T-helper 2 cell treated with Interferon-gamma antibody and Interleukin-4, amounts not matched to agents 100 ng/mL and 5 ng/mL, for 36 hours (primary cell): ENCODE data around the gene OTULIN. TPM values are rescaled to one million over a fixed set of nuclear protein-coding genes. Genes with fewer than 3 reads are reported as not detected.

Experiments used
- intact Hi-C: fragments of 100-400 bp; cut with micrococcal nuclease; formaldehyde crosslinking; loops from one replicate; pipeline ENCODE4 v1.15.1; 2023
- total RNA-seq: library from RNA; stranded (reverse); gene quantifications from 2 replicates; pipeline ENCODE4 v1.2.3, GENCODE V29; 2022

The OTULIN gene
- total RNA-seq, 1 donor from 2014 or later: 62.6 TPM

DNA sequence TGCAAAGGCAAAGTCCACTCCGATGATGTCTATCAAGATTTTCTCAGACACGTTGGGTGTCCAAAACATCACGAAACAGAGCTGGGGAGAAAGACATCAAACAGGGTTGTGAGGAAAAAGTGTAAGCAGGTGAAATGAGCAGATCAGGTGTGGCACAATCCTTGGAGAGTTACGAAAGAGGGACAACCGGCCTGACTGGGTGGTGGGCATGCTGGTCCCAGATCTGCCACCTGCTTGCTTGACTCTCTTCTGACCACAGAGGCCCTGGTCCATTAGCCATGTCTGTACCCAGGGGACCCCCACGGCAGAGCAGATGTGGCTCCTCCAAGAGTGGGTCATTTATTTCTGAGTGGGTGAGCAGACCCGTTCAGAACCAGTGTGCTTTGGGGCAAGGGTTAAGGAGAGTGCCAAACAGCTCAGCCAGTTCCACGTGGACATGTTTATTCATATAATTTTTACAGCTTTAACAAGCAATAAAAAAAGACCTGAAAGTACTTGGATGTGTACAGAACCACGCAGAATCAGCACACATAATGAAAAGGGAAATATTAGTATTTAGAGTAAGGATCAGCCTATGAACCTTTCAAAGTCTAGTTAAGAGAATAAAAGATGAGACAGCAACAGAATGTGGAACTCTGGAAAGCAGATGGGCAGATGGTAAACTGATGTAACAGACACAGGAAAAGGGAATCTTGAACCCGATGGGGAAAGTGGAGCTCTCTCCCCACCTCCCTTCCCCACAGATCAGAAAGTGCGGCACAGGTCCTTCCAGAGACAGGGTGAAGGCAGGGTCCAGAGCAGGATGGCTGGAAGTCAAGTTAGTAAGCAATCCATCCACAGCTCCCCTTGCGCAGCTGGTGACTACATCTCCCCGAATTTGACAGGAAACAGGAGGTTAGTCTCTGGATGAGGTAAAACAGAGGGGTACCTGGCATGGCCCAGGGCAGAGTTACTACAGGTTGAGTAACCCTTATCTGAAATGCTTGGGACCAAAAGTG is 52.5 kb downstream of the OTULIN start:
- intact Hi-C loops: no loop called here

DNA sequence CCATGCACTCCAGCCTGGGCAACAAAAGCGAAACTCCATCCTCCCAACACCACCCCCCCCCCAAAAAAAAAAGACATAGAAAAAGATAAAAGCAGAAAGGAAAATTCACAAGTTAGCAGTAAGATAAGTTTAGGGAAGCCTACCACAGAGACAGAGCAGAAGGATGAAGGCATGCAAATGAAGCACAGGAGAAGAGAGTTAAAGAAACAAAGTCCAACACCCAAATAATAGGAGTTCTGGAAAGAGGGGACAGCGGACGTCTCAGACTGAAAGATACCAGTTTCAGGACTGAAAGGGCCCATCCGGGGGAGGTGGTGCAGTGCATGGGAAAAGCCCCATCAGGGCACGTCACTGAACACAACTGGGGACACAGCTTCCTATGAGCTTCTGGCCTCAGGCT is 54.3 kb downstream of the OTULIN start:
- intact Hi-C loops: no loop called here

DNA sequence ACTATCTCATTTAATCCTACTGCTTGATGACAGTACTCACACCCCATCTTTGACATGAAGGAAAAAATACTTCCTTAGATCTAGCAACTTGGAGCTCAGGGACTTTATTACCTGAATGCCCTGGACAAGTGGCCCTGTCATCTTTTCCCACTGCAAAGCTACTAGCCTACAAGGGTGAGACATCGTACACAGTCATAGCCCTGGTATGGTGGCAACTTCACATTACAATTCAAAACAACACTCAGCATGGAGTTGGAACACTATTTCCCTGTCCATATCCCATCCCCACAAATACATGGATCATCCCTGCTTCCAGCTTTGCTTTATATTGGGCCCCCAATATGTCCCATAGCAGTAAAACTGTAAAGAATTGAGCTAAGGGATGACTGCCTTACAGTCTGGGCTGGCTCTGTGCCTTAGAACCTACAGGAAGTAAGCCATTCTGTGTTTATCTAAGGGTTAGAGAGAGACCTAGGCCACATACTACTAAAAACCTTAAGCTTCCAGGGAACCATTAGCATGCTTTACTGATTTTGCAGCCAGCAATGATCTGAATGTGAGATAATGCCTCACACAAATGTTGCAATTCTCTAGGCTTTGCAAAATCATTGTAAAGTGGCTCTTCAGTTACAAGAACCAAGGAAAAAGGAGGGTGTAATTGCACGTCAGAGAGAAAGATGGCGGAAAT is 55.9 kb downstream of the OTULIN start:
- intact Hi-C loops: no loop called here

- intact Hi-C loops: no loop called here
Observed at GRCh38 chr5:14721990-14722656, 57.6 kb downstream of the OTULIN start.

DNA sequence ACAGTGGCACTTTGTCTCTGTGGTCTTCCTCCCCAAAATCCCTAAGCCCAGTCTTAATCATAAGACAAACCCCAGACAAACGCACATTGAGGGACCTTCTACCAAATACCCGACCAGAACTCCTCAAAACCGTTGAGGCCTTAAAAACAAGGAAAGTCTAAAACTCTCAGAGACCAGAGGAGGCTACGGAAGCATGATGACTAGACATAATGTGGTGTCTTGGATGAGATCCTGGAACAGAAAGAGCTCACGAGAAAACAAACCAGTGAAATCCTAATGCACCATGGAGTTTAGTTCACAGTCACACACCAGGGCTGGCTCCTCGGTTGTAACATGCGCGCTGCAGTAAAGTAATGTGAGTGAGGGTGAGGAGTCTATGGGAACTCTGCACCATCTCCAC is 58.4 kb downstream of the OTULIN start:
- intact Hi-C loops: no loop called here

DNA sequence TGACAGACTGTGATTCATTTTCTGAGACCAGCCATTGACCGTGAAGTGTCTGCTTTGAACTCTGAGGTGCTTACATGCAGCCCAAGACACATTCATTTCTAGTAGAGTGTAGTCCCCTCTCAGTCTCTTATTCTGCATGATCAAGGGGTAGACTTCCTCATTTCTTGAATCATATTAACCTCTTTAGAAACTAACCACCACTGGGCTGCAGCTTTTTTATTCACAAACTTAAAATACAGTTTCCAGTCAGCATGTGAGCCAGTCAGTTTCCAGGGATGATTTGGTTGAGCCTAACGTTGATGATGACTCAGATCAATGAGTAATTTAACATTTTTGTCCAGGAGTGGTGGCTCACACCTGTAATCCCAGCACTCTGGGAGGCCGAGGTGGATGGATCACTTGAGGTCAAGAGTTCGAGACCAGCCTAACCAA is 59.2 kb downstream of the OTULIN start:
- intact Hi-C loops: no loop called here

DNA sequence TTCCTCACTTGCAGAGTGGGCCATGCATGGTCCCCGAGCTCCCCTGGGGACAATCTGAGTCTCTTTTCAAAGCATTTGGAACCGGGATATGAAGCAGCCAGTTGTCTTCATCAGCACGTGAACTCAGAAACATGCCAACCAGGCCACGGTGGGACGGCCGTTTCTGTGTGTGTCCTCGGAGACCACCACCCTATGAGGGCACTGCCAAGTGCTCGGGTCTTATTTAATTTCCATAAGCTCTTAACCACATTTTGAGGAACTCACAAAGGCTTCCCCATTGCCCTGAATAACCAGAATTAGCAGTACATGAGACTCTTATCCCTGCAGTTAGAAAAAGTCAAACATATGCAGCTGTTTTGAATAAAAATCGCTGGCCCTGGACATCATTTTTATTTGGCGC is 60.1 kb downstream of the OTULIN start:
- intact Hi-C loops: loop anchor here (5.0 kb wide), 1 partner anchor 37 kb away; no protein-coding TSS in a partner anchor

GRCh38 chr5:14726066-14726838 is 61.7 kb downstream of the OTULIN start:
- intact Hi-C loops: loop anchor here (2.0 to 5.0 kb wide), 2 partner anchors 39 to 221 kb away; no protein-coding TSS in a partner anchor

DNA sequence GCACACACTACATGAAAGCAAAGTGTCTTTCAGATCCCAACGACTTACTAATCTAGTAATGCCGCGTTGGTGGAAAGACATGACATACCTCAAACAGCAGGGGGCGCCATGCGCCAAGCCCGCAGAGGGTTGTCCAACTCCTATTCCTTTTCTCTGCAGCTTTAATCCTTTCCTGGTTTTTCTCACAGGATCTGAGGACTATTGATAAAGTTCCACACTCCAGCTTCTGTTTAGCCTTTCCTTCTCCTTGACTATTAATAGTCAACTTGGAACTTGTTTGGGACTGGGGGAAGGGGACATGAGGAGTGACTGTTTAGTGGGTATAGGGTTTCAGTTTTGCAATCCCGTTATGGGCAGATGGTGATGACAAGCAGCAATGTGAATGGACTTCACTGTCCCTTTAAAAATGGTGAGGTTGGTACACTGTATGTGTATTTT is 62.9 kb downstream of the OTULIN start:
- intact Hi-C loops: loop anchor here (1.0 to 5.0 kb wide), 4 partner anchors 40 to 276 kb away; no protein-coding TSS in a partner anchor

DNA sequence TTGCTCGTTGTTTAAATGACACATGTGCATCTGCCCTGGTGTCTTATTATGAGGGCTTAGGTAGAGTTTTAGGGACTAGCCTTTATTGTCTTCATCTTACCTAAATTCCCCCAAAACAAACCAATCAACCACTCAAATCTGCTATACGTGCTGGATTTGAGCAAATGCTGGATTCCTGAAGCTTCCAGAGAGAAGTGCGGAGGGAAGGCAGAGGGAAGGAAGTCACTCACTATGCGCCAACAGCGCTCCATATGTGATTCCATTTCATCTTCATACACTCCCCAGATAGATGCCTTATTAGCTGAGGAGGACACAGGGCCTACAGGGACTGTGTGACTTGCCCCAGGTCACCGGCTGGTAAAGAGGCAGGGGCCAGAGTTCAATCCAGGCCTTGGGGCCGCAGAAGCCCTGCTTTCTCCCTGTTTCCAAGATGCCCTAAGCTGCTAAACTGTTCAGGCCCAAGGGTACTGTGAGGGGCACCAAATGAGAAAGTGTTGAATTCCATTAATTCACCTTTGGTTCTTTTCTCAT is 63.5 kb downstream of the OTULIN start:
- intact Hi-C loops: loop anchor here (1.0 to 5.0 kb wide), 4 partner anchors 41 to 275 kb away; no protein-coding TSS in a partner anchor

DNA sequence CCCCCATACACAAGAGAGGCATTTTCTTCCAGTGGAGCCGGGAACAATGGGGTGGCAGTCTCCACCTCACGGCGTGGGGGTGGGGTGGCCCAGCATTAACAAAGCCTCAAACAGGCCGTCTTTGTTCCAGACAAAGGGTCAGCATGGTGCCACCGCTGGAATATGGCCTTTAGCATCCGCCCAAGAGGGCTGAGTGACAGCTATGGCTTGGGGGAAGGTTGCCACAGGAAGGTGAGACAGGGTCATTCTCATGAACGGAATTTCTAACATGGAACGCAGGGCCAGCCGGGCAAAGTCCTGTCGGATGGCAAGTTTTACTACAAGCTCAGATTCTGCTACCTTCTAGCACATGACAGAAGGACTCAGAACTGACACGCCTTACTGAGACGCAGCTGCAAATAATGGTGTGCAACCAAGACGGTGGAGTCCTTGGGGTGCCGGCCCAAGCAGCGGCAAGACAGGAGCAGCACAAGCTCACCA is 64.0 kb downstream of the OTULIN start:
- intact Hi-C loops: loop anchor here (5.0 kb wide), 1 partner anchor 41 kb away; no protein-coding TSS in a partner anchor

DNA sequence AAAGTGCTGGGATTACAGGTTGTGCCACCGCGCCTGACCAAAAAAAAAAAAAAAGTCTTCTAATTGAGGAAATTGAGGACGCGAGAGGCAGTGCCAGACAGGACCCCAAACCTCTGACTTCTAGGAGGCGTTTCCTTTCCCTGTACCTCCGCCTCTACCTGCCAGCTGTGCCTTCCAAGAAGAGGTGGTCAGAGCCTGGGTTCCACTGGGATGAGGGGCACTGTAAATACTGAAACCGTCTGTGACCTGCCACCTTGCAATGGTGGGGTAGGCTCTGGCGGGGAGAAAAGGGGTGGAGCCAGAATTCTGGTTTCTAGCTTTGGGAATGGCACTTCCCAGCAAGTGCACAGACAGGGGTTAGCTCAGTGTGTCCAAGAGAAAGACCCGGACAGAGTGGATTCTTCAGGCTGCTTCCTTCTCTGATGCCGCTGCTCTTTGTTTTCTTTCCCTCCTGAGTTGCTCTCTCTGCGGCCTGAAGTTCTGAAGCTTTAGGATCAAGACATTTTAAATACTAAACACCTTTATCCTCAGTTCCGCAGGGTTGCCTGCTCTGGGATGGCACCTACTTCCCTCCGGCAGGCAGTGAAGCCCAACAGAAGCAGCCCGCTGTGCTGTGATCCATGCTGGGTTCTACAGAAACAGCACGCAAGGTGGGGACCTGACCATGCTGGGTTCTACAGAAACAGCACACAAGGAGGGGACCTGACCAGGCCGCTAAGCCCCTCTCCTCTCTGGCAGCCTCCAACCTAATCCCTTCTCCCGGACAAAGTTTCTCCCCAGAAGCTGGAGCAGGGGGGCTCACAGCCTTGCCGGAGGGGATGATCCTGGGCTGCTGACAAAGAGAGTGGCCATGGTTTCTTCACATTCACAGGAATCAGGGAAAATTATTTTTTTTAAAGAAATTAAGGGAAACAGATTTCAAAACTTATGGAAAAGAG is 65.2 kb downstream of the OTULIN start:
- intact Hi-C loops: loop anchor here (5.0 kb wide), 1 partner anchor 42 kb away; no protein-coding TSS in a partner anchor

GRCh38 chr5:14730466-14730865 is 65.9 kb downstream of the OTULIN start:
- intact Hi-C loops: no loop called here

- intact Hi-C loops: no loop called here
Observed at GRCh38 chr5:14730881-14731280, 66.4 kb downstream of the OTULIN start.

DNA sequence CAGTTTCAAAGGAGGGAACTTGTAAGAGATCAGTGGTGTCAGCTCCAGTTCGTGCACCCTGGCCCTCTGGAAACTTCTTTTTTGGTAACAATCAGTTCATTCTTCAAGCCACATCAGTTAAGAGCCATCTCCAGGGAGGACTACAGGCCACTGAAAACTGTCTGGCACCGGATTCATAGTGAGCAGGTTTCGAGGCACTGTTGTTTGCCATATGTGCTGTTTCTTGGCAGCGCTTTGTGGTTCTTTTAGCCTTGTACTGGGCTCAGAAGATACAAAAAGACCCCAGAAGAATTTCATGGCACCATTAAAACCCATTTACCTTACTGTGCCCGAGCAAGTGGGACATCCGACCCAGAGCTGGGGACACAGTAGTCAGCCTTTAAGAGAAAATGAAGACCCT is 68.5 kb downstream of the OTULIN start:
- intact Hi-C loops: no loop called here

DNA sequence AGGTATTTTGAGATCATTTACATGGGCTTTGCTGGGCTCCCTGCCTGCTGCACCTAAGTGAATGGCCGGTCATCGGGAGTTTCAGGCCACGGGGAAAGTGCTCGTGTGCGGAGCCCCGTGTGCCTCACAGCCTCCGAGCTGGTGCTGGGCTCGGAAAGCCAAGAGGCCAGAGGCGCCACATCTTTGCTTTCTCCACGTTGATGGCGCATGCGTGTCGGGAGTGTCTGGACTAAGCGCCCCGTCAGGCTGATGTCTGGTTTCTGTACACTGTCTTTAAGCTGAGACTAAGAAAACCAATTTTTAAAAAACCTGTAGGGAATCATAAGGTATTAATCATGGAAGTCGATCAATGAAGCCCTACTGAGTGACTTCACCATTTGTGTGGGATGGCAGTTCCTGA is 69.1 kb downstream of the OTULIN start:
- intact Hi-C loops: no loop called here

- intact Hi-C loops: no loop called here
Observed at GRCh38 chr5:14734396-14734795, 69.9 kb downstream of the OTULIN start.

- intact Hi-C loops: no loop called here
Observed at GRCh38 chr5:14735944-14736343, 71.4 kb downstream of the OTULIN start.

DNA sequence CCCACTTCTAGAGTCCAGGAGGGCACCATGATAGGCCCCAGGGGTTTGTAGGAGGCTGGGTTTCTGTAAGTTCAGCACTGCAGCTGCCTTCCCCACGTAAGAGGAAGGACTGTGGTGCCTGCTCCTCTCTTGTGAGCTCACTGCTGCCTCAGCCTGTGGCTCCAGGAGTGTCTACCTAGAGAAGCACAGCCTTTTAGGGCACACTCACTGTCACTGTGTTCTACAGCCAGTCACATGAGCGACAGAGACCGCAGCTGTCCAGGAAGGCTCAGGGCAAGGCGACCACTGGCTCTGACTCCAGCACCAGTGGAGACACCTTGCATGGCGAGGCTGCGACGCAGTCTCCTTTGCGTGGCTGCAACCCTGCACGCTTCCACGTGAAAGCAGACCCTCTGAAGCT is 72.8 kb downstream of the OTULIN start:
- intact Hi-C loops: no loop called here
